Left ventricle myocardium inferior (tissue), 1 donor: ENCODE data around the gene SLC35D1. TPM values are rescaled to one million over a fixed set of nuclear protein-coding genes. Genes with fewer than 3 reads are reported as not detected.

ENCODE experiments used
- DNase-seq: peaks from one replicate; pipeline ENCODE4 v3.0.0-alpha.2; 2020
- H3K27ac ChIP-seq: fragments of 200-600 bp; replicated peaks from 2 replicates; pipeline ENCODE4 v1.8.0; 2021
- H3K27me3 ChIP-seq: fragments of 200-600 bp; 2 replicates; pipeline ENCODE4 v1.8.0; 2021; ENCODE audit warnings: low read depth
- H3K36me3 ChIP-seq: fragments of 200-600 bp; 2 replicates; pipeline ENCODE4 v1.8.0; 2021
- H3K4me1 ChIP-seq: fragments of 200-600 bp; 2 replicates; pipeline ENCODE4 v1.8.0; 2021
- H3K4me3 ChIP-seq: fragments of 200-600 bp; 2 replicates; pipeline ENCODE4 v1.8.0; 2021; ENCODE audit warnings: mild to moderate bottlenecking, moderate library complexity
- H3K9me3 ChIP-seq: fragments of 200-600 bp; replicated peaks from 2 replicates; pipeline ENCODE4 v1.8.0; 2021
- intact Hi-C: fragments of 100-400 bp; cut with micrococcal nuclease; formaldehyde crosslinking; loops from one replicate; pipeline ENCODE4 v1.11.0; 2022
- total RNA-seq: library from RNA; stranded (reverse); fragmentation: NEBNext Ultra II Directional; extraction: Animal tissue kit (Norgen Biotek cat#: 25700); gene quantifications from one replicate; pipeline ENCODE4 v1.2.1, GENCODE V29; 2021
- TF ChIP-seq, protein P1 (sequence below): fragments of 200-600 bp; IDR thresholded peaks from 2 replicates; pipeline ENCODE4 v1.8.0; 2021; ENCODE audit warnings: antibody characterized with exemption, mild to moderate bottlenecking, borderline replicate concordance
- donor health status: DM: no; HTN: yes; CAD: no; lungs with severe emphysema.

The SLC35D1 gene
- total RNA-seq, 1 donor from 2014 or later, result 2.6 TPM

- intact Hi-C loops, result no loop called here
- H3K9me3 ChIP-seq, result no peaks in the 10 kb centered on the region
- H3K27ac ChIP-seq, result no peak overlapping the region
- H3K27me3 ChIP-seq, result no peaks in the 10 kb centered on the region
- DNase-seq, result peak; percentile 25
- peaks cover 37% of the 10 kb centered on the region for H3K4me1 ChIP-seq
- TF ChIP-seq, protein P1, sequence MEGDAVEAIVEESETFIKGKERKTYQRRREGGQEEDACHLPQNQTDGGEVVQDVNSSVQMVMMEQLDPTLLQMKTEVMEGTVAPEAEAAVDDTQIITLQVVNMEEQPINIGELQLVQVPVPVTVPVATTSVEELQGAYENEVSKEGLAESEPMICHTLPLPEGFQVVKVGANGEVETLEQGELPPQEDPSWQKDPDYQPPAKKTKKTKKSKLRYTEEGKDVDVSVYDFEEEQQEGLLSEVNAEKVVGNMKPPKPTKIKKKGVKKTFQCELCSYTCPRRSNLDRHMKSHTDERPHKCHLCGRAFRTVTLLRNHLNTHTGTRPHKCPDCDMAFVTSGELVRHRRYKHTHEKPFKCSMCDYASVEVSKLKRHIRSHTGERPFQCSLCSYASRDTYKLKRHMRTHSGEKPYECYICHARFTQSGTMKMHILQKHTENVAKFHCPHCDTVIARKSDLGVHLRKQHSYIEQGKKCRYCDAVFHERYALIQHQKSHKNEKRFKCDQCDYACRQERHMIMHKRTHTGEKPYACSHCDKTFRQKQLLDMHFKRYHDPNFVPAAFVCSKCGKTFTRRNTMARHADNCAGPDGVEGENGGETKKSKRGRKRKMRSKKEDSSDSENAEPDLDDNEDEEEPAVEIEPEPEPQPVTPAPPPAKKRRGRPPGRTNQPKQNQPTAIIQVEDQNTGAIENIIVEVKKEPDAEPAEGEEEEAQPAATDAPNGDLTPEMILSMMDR, result no peak
- H3K36me3 ChIP-seq, result peaks cover 35% of the 10 kb centered on the region
- no peak overlapping the region for H3K4me3 ChIP-seq
Measured at GRCh38 chr1:67005068-67005467, 48.9 kb downstream of the SLC35D1 start.

- intact Hi-C loops, result no loop called here
- DNase-seq, result no peak
- no peaks in the 10 kb centered on the region for H3K9me3 ChIP-seq
- no peak overlapping the region for H3K27ac ChIP-seq
- H3K4me1 ChIP-seq, result peaks cover 37% of the 10 kb centered on the region
- TF ChIP-seq, protein P1, result no peak
- H3K27me3 ChIP-seq, result no peaks in the 10 kb centered on the region
- peaks cover 30% of the 10 kb centered on the region for H3K36me3 ChIP-seq
- H3K4me3 ChIP-seq, result no peak overlapping the region
Measured at GRCh38 chr1:67004176-67004575, 49.8 kb downstream of the SLC35D1 start.

GRCh38 chr1:67001682-67002425 is 52.1 kb downstream of the SLC35D1 start:
- DNase-seq, result no peak
- H3K27me3 ChIP-seq, result no peaks in the 10 kb centered on the region
- TF ChIP-seq, protein P1, result no peak
- H3K36me3 ChIP-seq, result peaks cover 27% of the 10 kb centered on the region
- H3K9me3 ChIP-seq, result no peaks in the 10 kb centered on the region
- intact Hi-C loops, result no loop called here
- peak overlapping the region; percentile 74 for H3K27ac ChIP-seq
- H3K4me3 ChIP-seq, result no peak overlapping the region
- H3K4me1 ChIP-seq, result peaks cover 37% of the 10 kb centered on the region

- DNase-seq, result no peak
Measured at GRCh38 chr1:66999640-67000400, 54.1 kb downstream of the SLC35D1 start.

GRCh38 chr1:66998972-66999371 is 55.0 kb downstream of the SLC35D1 start:
- no peaks in the 10 kb centered on the region for H3K9me3 ChIP-seq
- TF ChIP-seq, protein P1, result no peak
- no peak overlapping the region for H3K27ac ChIP-seq
- no peak overlapping the region for H3K4me3 ChIP-seq
- no peak for DNase-seq
- intact Hi-C loops, result no loop called here
- H3K36me3 ChIP-seq, result peaks cover 29% of the 10 kb centered on the region
- no peaks in the 10 kb centered on the region for H3K27me3 ChIP-seq
- peaks cover 27% of the 10 kb centered on the region for H3K4me1 ChIP-seq

More at GRCh38 chr1:66999640-67000400, 54.1 kb downstream of the SLC35D1 start:
- Histone ChIP-seq H3K4me3 (no peak overlapping the region), H3K27me3 (no peaks in the 10 kb centered on the region), H3K36me3 (peaks cover 34% of the 10 kb centered on the region), H3K27ac (no peak overlapping the region), H3K9me3 (no peaks in the 10 kb centered on the region), H3K4me1 (peaks cover 27% of the 10 kb centered on the region)
- TF ChIP-seq, protein P1, result no peak
- intact Hi-C loops, result no loop called here
